Stimulated activated naive CD8-positive, alpha-beta T cell treated with anti-CD3 and anti-CD28 coated beads, Interleukin-15, Interleukin-2, amounts not matched to agents 100 U/mL and 50 U/mL, for 24 hours (primary cell): ENCODE results near the gene SCYGR6.

ENCODE experiments used
- ATAC-seq: fragments of 150-1000 bp; cut with Tn5 transposase; one replicate; pipeline ENCODE4 v1.10.0; 2021
- DNase-seq: peaks from one replicate; pipeline ENCODE4 v3.0.0; 2021

SCYGR6 gene

DNA sequence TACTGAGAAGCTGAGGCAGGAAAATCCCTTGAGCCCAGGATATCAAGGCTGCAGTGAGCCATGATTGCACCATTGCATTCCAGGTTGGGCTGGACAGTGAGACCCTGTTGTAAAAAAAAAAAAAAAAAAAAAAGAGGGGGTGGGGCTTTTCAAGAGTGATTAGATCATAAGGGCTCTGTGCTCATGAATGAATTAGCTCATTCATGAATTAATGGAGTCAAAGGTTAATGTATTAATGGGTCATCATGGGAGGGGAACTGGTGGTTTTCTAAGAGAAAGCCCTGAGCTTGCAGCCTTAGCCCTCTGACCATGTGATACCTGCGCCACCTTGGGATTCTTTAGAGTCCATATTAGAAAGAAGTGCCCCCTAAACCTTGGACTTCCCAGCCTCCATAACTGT lies 11.3 kb downstream of the SCYGR6 start:
- ATAC-seq: no peak
- DNase-seq: no peak

DNA sequence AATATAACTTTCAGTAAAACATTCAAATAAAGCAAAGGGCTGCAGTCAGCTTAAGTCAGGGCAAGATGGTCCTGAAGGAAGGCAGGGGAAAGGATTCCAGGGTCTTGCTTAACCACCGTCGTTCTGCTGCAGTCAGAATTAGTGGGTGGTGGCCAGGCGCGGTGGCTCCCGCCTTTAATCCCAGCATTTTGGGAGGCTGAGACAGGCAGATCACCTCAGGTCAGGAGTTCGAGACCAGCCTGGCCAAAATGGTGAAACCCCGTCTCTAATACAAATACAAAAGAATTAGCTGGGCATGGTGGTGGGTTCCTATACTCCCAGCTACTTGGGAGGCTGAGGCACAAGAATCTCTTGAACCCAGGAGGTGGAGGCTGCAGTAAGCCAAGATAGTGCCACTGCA lies 13.6 kb downstream of the SCYGR6 start:
- DNase-seq (no peak), ATAC-seq (no peak)

DNA sequence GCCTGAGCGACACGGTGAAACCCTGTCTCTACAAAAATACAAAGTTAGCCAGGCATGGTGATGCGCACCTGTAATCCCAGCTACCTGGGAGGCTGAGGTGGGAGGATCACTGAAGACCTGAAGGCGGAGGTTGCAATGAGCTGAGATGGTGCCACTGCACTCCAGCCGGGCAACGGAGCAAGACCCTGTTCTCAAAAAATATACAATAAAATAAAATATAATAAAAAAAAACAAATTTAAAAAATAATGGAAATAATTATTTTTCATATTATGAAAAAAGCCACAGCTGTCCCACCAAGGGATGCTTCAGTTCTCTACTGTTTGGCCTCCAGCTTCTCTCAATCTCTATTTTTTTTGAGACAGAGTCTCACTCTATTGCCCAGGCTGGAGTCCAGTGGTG lies 17.2 kb downstream of the SCYGR6 start:
- ATAC-seq: no peak
- DNase-seq: no peak

DNA sequence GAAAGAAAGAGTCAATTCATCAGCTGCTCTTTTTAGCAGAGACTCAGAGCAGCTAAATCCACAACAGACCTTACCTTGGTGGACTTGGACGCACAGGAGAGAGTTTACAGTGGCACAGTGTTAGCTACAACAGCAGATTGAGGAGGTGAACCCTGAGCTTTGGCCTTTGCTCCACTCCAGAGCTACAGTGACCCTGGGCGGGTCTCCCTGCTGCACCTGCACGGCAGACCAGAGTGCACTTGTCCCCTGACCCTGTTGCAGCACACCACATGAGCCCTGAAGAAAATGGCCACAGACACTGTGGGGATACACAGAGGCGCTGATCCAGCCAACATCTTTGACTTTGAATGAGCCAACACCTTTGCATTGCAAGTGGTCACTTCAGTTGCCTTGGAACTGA lies 17.7 kb downstream of the SCYGR6 start:
- no peak for DNase-seq
- no peak for ATAC-seq

DNA sequence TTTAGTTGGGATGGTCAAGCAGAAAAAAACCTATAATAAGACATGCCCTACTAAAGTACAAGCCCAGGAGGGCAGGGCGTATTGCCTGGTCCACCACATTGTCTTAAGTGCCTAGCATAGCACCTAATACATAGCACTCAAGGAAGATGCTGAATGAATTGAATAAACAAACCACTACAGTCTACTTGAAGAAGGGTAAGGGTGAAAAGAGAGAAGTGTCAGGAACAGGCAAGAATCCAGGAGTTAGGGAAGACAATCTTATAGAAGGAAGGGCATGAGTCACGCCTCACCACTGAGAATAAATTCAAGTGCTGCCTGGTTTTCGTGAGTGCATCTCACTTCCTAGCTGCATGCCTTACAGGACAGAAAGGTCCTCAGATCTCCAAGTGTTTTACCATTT lies 20.6 kb downstream of the SCYGR6 start:
- no peak for DNase-seq

DNA sequence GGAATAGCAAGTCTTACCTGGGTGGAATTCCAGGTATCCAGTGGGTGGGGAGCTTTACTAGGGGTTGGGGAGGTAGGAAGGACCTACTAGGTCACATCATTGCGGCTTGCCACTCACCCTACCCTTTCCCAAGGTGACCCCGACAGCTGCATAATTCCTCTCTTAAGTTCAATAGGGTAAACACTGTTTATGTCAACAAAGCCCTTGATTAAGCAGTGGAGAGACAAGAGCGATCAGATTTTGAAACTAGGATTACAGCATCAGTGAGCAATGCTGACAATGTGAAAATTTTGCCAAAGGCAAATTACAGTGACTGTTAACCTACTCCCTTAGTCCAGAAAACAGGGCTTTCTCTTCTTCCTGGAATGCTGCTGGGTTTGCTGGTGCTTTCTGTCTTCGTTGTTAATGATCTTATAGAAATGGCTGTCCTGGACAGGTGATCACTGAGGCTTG lies 21.3 kb downstream of the SCYGR6 start:
- DNase-seq: no peak
- ATAC-seq: no peak

More for the DNA sequence above, 20.6 kb downstream of the SCYGR6 start:
- no peak for ATAC-seq

DNA sequence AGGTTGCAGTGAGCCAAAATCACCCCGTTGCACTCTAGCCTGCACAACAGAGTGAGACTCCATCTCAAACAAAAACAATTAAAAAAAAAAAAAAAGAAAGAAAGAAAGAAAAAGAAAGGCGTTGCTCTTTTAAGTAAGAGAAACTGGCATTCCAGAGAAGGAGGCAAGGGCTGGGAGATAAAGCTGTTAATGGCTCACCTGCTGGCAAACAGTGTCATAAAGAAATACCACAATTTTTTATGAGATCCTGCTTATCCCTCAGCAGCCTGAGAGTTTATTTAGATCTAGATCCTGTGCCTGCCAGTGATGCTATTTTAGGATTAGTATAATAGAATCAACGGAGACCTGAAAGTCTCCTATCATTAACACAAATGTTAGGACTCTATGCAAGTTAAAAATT lies 23.0 kb downstream of the SCYGR6 start:
- no peak for DNase-seq
- no peak for ATAC-seq

DNA sequence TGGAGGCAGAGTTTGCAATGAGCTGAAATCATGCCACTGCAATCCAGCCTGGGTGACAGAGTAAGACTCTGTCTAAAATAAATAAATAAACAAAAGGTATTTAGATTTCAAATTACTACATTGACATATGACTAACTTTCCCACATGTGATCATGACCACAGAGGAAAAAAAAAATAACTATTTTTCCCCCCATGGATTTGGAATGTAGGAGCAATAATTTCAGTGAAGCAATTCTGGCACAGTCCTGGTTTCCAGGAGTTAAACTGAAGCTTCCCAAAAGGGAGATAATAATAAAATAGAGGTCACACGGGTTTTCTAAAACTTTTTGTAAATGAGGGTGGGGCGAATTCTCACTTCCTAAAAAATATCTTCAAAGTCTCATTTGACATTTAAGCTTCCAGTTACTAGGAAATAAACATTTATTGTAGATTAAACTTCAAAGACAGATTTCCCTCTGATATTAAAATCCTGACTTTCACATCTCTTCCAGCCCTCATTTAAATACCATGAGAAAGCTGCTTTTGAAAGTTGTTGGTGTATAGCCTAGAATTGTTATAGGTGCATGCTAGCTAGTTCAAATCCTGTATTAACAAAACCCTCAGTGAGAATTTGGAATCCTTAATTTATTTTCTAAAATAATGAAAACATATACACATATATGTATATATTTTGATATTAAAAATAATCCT lies 27.4 kb downstream of the SCYGR6 start:
- ATAC-seq (no peak), DNase-seq (no peak)

DNA sequence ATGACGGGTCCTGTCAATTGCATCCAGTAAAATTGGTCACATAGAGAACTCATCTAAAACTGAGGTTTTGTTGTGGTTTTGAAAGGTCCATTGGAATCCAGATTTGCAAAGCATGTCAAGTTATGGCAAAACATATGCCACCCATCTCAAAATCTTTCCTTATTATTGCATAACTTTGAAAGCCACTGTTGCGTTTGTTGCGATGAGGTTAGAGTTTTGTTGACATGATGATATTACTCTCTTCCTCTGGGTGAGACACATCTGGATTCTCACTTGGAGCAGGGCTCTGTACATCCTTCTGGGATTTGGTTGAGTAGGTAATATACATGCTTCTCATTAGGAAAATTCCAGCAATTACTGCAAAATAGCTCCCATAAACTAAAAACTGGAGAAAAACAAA lies 37.4 kb downstream of the SCYGR6 start:
- DNase-seq: no peak
- no peak for ATAC-seq

DNA sequence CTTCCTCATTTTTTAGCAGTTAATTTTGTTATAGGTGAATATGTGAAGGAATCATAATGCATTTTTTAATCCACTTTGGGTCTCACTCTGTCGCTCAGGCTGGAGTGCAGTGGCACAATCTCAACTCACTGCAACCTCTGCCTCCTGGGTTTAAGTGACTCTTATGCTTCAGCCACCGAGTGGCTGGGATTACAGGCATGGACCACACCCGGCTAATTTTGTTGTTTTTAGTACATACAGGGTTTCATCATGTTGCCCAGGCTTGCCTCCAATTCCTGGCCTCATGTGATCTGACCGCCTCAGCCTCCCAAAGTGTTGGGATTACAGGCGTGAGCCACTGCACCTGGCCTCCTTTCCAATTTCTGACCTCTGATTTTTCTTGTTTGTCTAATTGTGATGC lies 40.3 kb downstream of the SCYGR6 start:
- ATAC-seq (no peak), DNase-seq (no peak)

DNA sequence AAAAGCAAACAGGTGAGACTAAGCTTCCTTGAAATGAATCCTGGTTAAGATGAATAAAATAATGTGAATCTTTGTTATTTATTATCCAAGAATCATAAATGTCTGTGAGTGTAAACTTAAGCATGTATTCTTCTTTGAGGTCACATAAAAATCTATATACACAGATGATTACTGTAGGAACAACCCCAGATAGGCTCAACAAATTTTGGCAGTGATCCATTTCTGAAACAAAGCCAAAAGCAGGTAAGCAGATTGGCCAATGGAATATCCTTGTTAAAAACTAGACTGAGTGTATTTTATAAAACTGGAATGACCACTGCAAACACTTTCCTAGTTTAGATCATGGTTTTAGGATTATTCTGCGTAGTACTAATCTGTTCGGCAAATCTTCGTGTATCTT lies 46.6 kb downstream of the SCYGR6 start:
- ATAC-seq (no peak), DNase-seq (no peak)

DNA sequence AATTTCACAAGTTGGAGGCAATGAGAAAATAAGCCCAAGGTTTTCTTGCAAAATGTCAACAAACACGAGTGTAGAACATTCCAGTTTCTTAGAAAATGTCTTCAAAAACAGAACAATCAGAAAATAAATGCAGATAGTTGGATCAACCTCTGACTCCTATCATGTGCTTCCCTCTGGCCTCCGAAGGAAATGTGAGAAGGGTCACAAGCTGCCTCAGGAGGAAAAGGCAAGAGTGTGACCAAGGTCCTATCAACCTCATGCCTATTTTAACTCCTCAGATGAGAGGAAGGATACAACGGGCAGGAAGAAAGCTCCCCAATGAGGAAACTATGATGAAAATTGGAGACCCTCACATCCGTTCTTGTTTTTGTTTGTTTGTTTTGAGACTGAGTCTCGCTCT lies 50.1 kb downstream of the SCYGR6 start:
- ATAC-seq (no peak), DNase-seq (no peak)
